HepG2 (cell line): ENCODE measurements around the gene CDH1. TPM values are rescaled to one million over a fixed set of nuclear protein-coding genes. Genes with fewer than 3 reads are reported as not detected.

Experiments used
- ARNTL ChIP-seq: sonication (generic); formaldehyde crosslinking; IDR thresholded peaks from 2 replicates; pipeline ENCODE4 v1.4.0; 2020; ENCODE audit warnings: mild to moderate bottlenecking, missing genetic modification reagents
- ATF7 ChIP-seq, 2 experiments: fragments of 450-650 bp in 1 of 2; sonication (generic) in 1 of 2; formaldehyde crosslinking in 1 of 2; IDR thresholded peaks; 2 replicates each; pipeline versions ENCODE4 v1.4.0 to v1.6.1; 2016 to 2020; ENCODE audit warnings: antibody characterized with exemption in 1 of 2, mild to moderate bottlenecking in 1 of 2, missing genetic modification reagents in 1 of 2
- CC2D1A ChIP-seq: sonication (generic); formaldehyde crosslinking; IDR thresholded peaks from 2 replicates; pipeline ENCODE4 v1.8.1; 2023; ENCODE audit warnings: mild to moderate bottlenecking, missing genetic modification reagents
- CREB1 ChIP-seq, 2 experiments: fragments of 450-650 bp in 1 of 2; IDR thresholded peaks; 2 replicates each; pipeline ENCODE4 v1.6.1; 2016 to 2017; ENCODE audit warnings: control low read depth in 1 of 2, mild to moderate bottlenecking in 1 of 2, missing compliant biosample characterization in 1 of 2, missing genetic modification characterization in 1 of 2
- GABPB1 ChIP-seq: IDR thresholded peaks from 2 replicates; pipeline ENCODE4 v1.6.1; 2016; ENCODE audit warnings: mild to moderate bottlenecking, missing genetic modification reagents, moderate library complexity, missing compliant biosample characterization
- GTF2F1 ChIP-seq: fragments of 150-350 bp; IDR thresholded peaks from 2 replicates; pipeline ENCODE4 v1.6.1; 2014; ENCODE audit warnings: low read length
- MAF1 ChIP-seq: sonication (generic); formaldehyde crosslinking; IDR thresholded peaks from 2 replicates; pipeline ENCODE4 v1.5.0; 2020; ENCODE audit warnings: missing genetic modification reagents, borderline replicate concordance
- POLR2A ChIP-seq, 2 experiments: IDR thresholded peaks; 2 replicates each; pipeline ENCODE4 v1.6.1; 2011; ENCODE audit warnings: low read depth in 2 of 2, low read length in 2 of 2, mild to moderate bottlenecking in 1 of 2, moderate library complexity in 1 of 2; ENCODE audit not compliant: insufficient read depth in 1 of 2
- RBFOX2 ChIP-seq: fragments of 200-400 bp; formaldehyde crosslinking; IDR thresholded peaks from 2 replicates; pipeline ENCODE4 v1.6.1; 2017; ENCODE audit warnings: low read depth, mild to moderate bottlenecking, low read length
- SSRP1 ChIP-seq: IDR thresholded peaks from 2 replicates; pipeline ENCODE4 v1.6.1; 2016; ENCODE audit warnings: control low read depth
- TSC22D2 ChIP-seq: sonication (generic); formaldehyde crosslinking; IDR thresholded peaks from 2 replicates; pipeline ENCODE4 v1.5.1; 2020; ENCODE audit warnings: missing genetic modification reagents, mild to moderate bottlenecking, borderline replicate concordance
- WIZ ChIP-seq: sonication (generic); formaldehyde crosslinking; IDR thresholded peaks from 2 replicates; pipeline ENCODE4 v1.5.1; 2020; ENCODE audit warnings: mild to moderate bottlenecking, missing genetic modification reagents
- YY1 ChIP-seq: IDR thresholded peaks from 2 replicates; pipeline ENCODE4 v1.6.1; 2011; ENCODE audit warnings: low read length, low read depth, moderate library complexity, mild to moderate bottlenecking; ENCODE audit not compliant: insufficient read depth, insufficient replicate concordance
- ZFP82 ChIP-seq: sonication (generic); formaldehyde crosslinking; IDR thresholded peaks from 2 replicates; pipeline ENCODE4 v1.5.1; 2020; ENCODE audit warnings: mild to moderate bottlenecking, missing genetic modification reagents, borderline replicate concordance
- ZKSCAN1 ChIP-seq: fragments of 150-350 bp; IDR thresholded peaks from 2 replicates; pipeline ENCODE4 v1.6.1; 2014; ENCODE audit warnings: low read length
- ZNF629 ChIP-seq: sonication (generic); formaldehyde crosslinking; conservative IDR thresholded peaks from 2 replicates; pipeline ENCODE4 v1.5.0; 2020; ENCODE audit warnings: missing genetic modification reagents
- ZNF850 ChIP-seq: sonication (generic); formaldehyde crosslinking; conservative IDR thresholded peaks from 2 replicates; pipeline ENCODE4 v1.9.0; 2021; ENCODE audit warnings: mild to moderate bottlenecking, missing genetic modification reagents
- ZSCAN21 ChIP-seq: sonication (generic); formaldehyde crosslinking; IDR thresholded peaks from 2 replicates; pipeline ENCODE4 v1.8.0; 2022; ENCODE audit warnings: mild to moderate bottlenecking, missing genetic modification reagents, moderate library complexity, borderline replicate concordance
- ZSCAN31 ChIP-seq: sonication (generic); formaldehyde crosslinking; IDR thresholded peaks from 2 replicates; pipeline ENCODE4 v1.5.0; 2020; ENCODE audit warnings: low read depth, mild to moderate bottlenecking, missing genetic modification reagents
- polyA plus RNA-seq, 8 experiments: library from polyadenylated mRNA; depleted of rRNA in 3 of 8; stranded (reverse) in 7 of 8; unstranded in 1 of 8; fragments of >200 nt; fragmentation: Illumina TruSeq in 4 of 8; extraction: Trizol in 4 of 8; gene quantifications; 2 replicates each; pipeline versions ENCODE4 v1.2.1 to v1.2.3, GENCODE V29; 2011 to 2016; ENCODE audit warnings: low read depth in 4 of 8, missing spikeins in 1 of 8, mixed read lengths in 1 of 8; ENCODE audit not compliant: insufficient read depth in 1 of 8
- total RNA-seq, 5 experiments: library from RNA; depleted of rRNA; stranded (reverse); fragments of >200 nt; fragmentation: Illumina TruSeq; extraction: Trizol; gene quantifications; 2 replicates each; pipeline ENCODE4 v1.2.3, GENCODE V29; 2016; ENCODE audit warnings: low read depth in 1 of 5
- TF ChIP-seq, protein P1 (sequence below): sonication (generic); formaldehyde crosslinking; IDR thresholded peaks from 2 replicates; pipeline ENCODE4 v1.4.0; 2020; ENCODE audit warnings: missing genetic modification reagents
- TF ChIP-seq, protein P2 (sequence below): sonication (generic); formaldehyde crosslinking; IDR thresholded peaks from 2 replicates; pipeline ENCODE4 v1.9.0; 2021; ENCODE audit warnings: missing genetic modification reagents, borderline replicate concordance
- TF ChIP-seq, protein P3 (sequence below): sonication (generic); formaldehyde crosslinking; IDR thresholded peaks from 2 replicates; pipeline ENCODE4 v1.8.1; 2023; ENCODE audit warnings: mild to moderate bottlenecking, moderate library complexity, missing genetic modification reagents

Gene CDH1
- total and polyA plus RNA-seq, 2 of the 13 experiments (the other 11 are each of a cell fraction or from before 2014, with no cell fraction given): 0.95 to 9.8 TPM

DNA sequence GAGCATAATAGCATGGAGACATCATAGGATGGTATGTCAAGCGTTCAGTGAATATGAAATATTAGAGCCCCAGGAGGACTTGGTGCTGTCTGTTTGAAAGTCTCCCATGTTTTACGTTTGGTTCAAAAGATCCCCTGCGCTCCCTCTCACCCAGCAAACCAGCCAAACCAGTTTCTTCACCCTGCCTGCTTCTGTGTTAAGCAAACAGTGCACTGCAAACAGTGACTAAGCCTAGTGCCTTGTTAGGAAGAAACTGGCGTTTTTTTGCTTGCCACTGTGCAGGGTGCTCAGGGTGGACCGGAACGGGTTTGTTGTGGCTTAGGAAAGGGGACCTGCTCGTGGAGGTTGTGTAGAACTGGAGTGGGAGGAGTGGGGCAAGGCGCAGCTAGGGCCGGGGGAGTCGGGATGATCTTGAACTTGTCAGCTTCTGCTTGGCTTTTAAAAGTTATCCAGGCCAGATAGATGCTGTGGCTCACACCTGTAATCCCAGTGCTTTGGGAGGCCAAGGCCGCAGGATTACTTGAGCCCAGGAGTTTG is 7.7 kb downstream of the CDH1 start (continued):
- TF ChIP-seq, protein P1, sequence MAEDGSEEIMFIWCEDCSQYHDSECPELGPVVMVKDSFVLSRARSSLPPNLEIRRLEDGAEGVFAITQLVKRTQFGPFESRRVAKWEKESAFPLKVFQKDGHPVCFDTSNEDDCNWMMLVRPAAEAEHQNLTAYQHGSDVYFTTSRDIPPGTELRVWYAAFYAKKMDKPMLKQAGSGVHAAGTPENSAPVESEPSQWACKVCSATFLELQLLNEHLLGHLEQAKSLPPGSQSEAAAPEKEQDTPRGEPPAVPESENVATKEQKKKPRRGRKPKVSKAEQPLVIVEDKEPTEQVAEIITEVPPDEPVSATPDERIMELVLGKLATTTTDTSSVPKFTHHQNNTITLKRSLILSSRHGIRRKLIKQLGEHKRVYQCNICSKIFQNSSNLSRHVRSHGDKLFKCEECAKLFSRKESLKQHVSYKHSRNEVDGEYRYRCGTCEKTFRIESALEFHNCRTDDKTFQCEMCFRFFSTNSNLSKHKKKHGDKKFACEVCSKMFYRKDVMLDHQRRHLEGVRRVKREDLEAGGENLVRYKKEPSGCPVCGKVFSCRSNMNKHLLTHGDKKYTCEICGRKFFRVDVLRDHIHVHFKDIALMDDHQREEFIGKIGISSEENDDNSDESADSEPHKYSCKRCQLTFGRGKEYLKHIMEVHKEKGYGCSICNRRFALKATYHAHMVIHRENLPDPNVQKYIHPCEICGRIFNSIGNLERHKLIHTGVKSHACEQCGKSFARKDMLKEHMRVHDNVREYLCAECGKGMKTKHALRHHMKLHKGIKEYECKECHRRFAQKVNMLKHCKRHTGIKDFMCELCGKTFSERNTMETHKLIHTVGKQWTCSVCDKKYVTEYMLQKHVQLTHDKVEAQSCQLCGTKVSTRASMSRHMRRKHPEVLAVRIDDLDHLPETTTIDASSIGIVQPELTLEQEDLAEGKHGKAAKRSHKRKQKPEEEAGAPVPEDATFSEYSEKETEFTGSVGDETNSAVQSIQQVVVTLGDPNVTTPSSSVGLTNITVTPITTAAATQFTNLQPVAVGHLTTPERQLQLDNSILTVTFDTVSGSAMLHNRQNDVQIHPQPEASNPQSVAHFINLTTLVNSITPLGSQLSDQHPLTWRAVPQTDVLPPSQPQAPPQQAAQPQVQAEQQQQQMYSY: peak; percentile 59; the same call in 1 of the 2 replicates
- no peak for TF ChIP-seq ZNF850 (CRISPR knock-in tag)
- TF ChIP-seq, protein P2, sequence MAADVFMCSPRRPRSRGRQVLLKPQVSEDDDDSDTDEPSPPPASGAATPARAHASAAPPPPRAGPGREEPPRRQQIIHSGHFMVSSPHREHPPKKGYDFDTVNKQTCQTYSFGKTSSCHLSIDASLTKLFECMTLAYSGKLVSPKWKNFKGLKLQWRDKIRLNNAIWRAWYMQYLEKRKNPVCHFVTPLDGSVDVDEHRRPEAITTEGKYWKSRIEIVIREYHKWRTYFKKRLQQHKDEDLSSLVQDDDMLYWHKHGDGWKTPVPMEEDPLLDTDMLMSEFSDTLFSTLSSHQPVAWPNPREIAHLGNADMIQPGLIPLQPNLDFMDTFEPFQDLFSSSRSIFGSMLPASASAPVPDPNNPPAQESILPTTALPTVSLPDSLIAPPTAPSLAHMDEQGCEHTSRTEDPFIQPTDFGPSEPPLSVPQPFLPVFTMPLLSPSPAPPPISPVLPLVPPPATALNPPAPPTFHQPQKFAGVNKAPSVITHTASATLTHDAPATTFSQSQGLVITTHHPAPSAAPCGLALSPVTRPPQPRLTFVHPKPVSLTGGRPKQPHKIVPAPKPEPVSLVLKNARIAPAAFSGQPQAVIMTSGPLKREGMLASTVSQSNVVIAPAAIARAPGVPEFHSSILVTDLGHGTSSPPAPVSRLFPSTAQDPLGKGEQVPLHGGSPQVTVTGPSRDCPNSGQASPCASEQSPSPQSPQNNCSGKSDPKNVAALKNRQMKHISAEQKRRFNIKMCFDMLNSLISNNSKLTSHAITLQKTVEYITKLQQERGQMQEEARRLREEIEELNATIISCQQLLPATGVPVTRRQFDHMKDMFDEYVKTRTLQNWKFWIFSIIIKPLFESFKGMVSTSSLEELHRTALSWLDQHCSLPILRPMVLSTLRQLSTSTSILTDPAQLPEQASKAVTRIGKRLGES (CRISPR knock-in tag): no peak
- peak; percentile 54; the same call in 1 of the 2 replicates for TF ChIP-seq GABPB1 (CRISPR knock-in tag)
- TF ChIP-seq POLR2A (IDR thresholded peaks at IDR 0.05; ENCODE audit: insufficient read depth in 1 of 2, low read depth in 2 of 2, low read length in 2 of 2): peak in 1 of 2 experiments; percentile 32; a peak in 1 of 4 replicates
- TF ChIP-seq ZSCAN31 (CRISPR knock-in tag): peak; percentile 82
- peak; percentile 95 for TF ChIP-seq ZSCAN21 (CRISPR knock-in tag)
- no peak for TF ChIP-seq MAF1 (CRISPR knock-in tag)
- TF ChIP-seq WIZ (CRISPR knock-in tag): 0 out of 2 replicates have a peak, but pooled peaks have one; percentile 65
- no peak for TF ChIP-seq CREB1 (IDR thresholded peaks at IDR 0.05)
- TF ChIP-seq CREB1 (CRISPR knock-in tag; IDR thresholded peaks at IDR 0.05): peak; percentile 70; the same call in 1 of the 2 replicates
- TF ChIP-seq TSC22D2: peak; percentile 58; the same call in 1 of the 2 replicates
- TF ChIP-seq ZFP82: no peak; the same call in 1 of the 2 replicates
- TF ChIP-seq YY1: peak; percentile 34
- TF ChIP-seq ZKSCAN1: 0 out of 2 replicates have a peak, but pooled peaks have one; percentile 35
- peak; percentile 97; the same call in 1 of the 2 replicates for TF ChIP-seq SSRP1
- TF ChIP-seq, protein P3, sequence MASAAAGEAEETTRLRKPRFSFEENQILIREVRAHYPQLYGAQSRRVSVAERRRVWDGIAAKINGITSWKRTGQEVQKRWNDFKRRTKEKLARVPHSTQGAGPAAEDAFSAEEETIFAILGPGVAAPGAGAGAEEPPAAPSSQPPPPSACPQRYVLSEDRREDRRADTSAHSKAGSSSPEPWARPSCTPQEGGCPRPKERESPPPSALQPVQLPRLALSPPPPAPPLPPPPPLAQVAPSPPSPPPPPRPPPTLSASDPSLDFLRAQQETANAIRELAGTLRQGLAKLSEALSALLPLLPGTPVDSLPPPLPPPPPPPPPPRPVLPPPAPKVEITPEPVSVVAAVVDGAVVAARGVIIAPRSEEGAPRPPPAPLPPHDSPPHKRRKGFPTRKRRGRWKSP: peak; percentile 82; the same call in 1 of the 2 replicates
- TF ChIP-seq RBFOX2: no peak
- TF ChIP-seq ZNF629: peak; percentile 73
- TF ChIP-seq ARNTL: peak; percentile 90
- TF ChIP-seq GTF2F1: no peak
- TF ChIP-seq CC2D1A: 0 out of 2 replicates have a peak, but pooled peaks have one; percentile 36
- no peak for TF ChIP-seq ATF7 (IDR thresholded peaks at IDR 0.05)
- peak; percentile 84 for TF ChIP-seq ATF7 (CRISPR knock-in tag; IDR thresholded peaks at IDR 0.05)
